Vagina (tissue), 2 donors: ENCODE data around the gene CORO2B.

Experiments used
- POLR2A ChIP-seq, 2 donors: fragments of 450-650 bp; IDR thresholded peaks; one replicate each; pipeline ENCODE4 v1.6.1; 2017; ENCODE audit warnings: antibody characterized with exemption in 2 of 2, mild to moderate bottlenecking in 2 of 2, moderate library complexity in 2 of 2
- POLR2AphosphoS5 ChIP-seq, 2 donors: sonication (generic); formaldehyde crosslinking; IDR thresholded peaks; one replicate each; pipeline ENCODE4 v1.9.0; 2017; ENCODE audit warnings: antibody characterized with exemption in 2 of 2, mild to moderate bottlenecking in 2 of 2, low read depth in 1 of 2; ENCODE audit not compliant: insufficient read depth in 1 of 2

GRCh38 chr15:68602459-68603215 lies 23.8 kb downstream of the CORO2B start:
- TF ChIP-seq POLR2A (IDR thresholded peaks at IDR 0.05) (no peak), POLR2AphosphoS5 (IDR thresholded peaks at IDR 0.05; ENCODE audit: insufficient read depth in 1 of 2, low read depth in 1 of 2) (no peak)
